ENCODE results near the gene EGFLAM.

Gene EGFLAM

GRCh38 chr5:38423276-38424147 is 165.2 kb downstream of the EGFLAM start:
- no peak for DNase-seq

- DNase-seq = no peak
Observed at GRCh38 chr5:38424148-38425060, 166.0 kb downstream of the EGFLAM start.

GRCh38 chr5:38426490-38426889 is 168.1 kb downstream of the EGFLAM start:
- no peak for DNase-seq

- DNase-seq = no peak
Observed at GRCh38 chr5:38426986-38427950, 168.9 kb downstream of the EGFLAM start.

- DNase-seq = no peak
Observed at GRCh38 chr5:38431242-38431853, 173.0 kb downstream of the EGFLAM start.

GRCh38 chr5:38433160-38433861 is 175.0 kb downstream of the EGFLAM start:
- no peak for DNase-seq

- DNase-seq = no peak
Observed at GRCh38 chr5:38434966-38435705, 176.8 kb downstream of the EGFLAM start.

GRCh38 chr5:38438757-38439156 is 180.4 kb downstream of the EGFLAM start:
- no peak for DNase-seq

- DNase-seq = peak; percentile 40 to 70
Observed at GRCh38 chr5:38441453-38442246, 183.3 kb downstream of the EGFLAM start.

GRCh38 chr5:38442247-38442573 is 183.9 kb downstream of the EGFLAM start:
- no peak for DNase-seq

- no peak for DNase-seq
Observed at GRCh38 chr5:38443390-38443789, 185.0 kb downstream of the EGFLAM start.

- no peak for DNase-seq
Observed at GRCh38 chr5:38445374-38446028, 187.1 kb downstream of the EGFLAM start.

GRCh38 chr5:38446029-38446522 is 187.7 kb downstream of the EGFLAM start:
- no peak for DNase-seq

- DNase-seq = no peak
Observed at GRCh38 chr5:38447056-38447455, 188.7 kb downstream of the EGFLAM start.

- DNase-seq = no peak
Observed at GRCh38 chr5:38447786-38448185, 189.4 kb downstream of the EGFLAM start.

GRCh38 chr5:38448568-38449350 is 190.4 kb downstream of the EGFLAM start:
- DNase-seq = no peak

- no peak for DNase-seq
Observed at GRCh38 chr5:38450627-38451026, 192.3 kb downstream of the EGFLAM start.

GRCh38 chr5:38451074-38451725 is 192.8 kb downstream of the EGFLAM start:
- no peak for DNase-seq

All from bone marrow (tissue), 2 donors.